HG03095 (cell line): ENCODE results near the gene MYO10.

Experiments
- ATAC-seq: cut with Tn5 transposase; IDR thresholded peaks from one replicate; pipeline ENCODE4 v1.9.1; 2021; ENCODE audit warnings: moderate library complexity; ENCODE audit not compliant: unreplicated experiment

The MYO10 gene

GRCh38 chr5:16918156-16918555 is 17.9 kb downstream of the MYO10 start:
- no peak for ATAC-seq

- no peak for ATAC-seq
Observed at GRCh38 chr5:16916262-16916878, 19.7 kb downstream of the MYO10 start.

GRCh38 chr5:16914584-16914983 is 21.5 kb downstream of the MYO10 start:
- ATAC-seq, result no peak

GRCh38 chr5:16914108-16914435 is 22.0 kb downstream of the MYO10 start:
- no peak for ATAC-seq

- no peak for ATAC-seq
Observed at GRCh38 chr5:16913187-16914107, 22.6 kb downstream of the MYO10 start.

- ATAC-seq, result no peak
Observed at GRCh38 chr5:16912080-16912479, 24.0 kb downstream of the MYO10 start.

GRCh38 chr5:16909464-16909863 is 26.6 kb downstream of the MYO10 start:
- no peak for ATAC-seq

GRCh38 chr5:16907270-16907669 is 28.8 kb downstream of the MYO10 start:
- no peak for ATAC-seq

GRCh38 chr5:16906255-16906654 is 29.8 kb downstream of the MYO10 start:
- ATAC-seq, result no peak

GRCh38 chr5:16903480-16904300 is 32.4 kb downstream of the MYO10 start:
- no peak for ATAC-seq

GRCh38 chr5:16902846-16903245 is 33.2 kb downstream of the MYO10 start:
- ATAC-seq, result no peak

GRCh38 chr5:16901021-16901644 is 35.0 kb downstream of the MYO10 start:
- no peak for ATAC-seq

- ATAC-seq, result no peak
Observed at GRCh38 chr5:16899171-16899570, 36.9 kb downstream of the MYO10 start.

- ATAC-seq, result no peak
Observed at GRCh38 chr5:16897800-16898199, 38.3 kb downstream of the MYO10 start.

GRCh38 chr5:16897284-16897704 is 38.8 kb downstream of the MYO10 start:
- ATAC-seq, result no peak

GRCh38 chr5:16896767-16897166 is 39.3 kb downstream of the MYO10 start:
- no peak for ATAC-seq

GRCh38 chr5:16894236-16895057 is 41.6 kb downstream of the MYO10 start:
- ATAC-seq, result no peak

GRCh38 chr5:16891033-16891432 is 45.1 kb downstream of the MYO10 start:
- no peak for ATAC-seq

- no peak for ATAC-seq
Observed at GRCh38 chr5:16889972-16890519, 46.0 kb downstream of the MYO10 start.
